ENCODE data around the gene RNF223. TPM values are rescaled to one million over a fixed set of nuclear protein-coding genes. Genes with fewer than 3 reads are reported as not detected.

Gene RNF223
- polyA plus RNA-seq, 5 donors, result 0.06 to 0.22 (median 0.13) TPM

GRCh38 chr1:1046243-1046642 is 27.9 kb downstream of the RNF223 start:
- no peak for DNase-seq

GRCh38 chr1:1045129-1045528 is 29.0 kb downstream of the RNF223 start:
- DNase-seq, result no peak

GRCh38 chr1:1044455-1045078 is 29.5 kb downstream of the RNF223 start:
- no peak for DNase-seq

- DNase-seq, result no peak
Measured at GRCh38 chr1:1043921-1044320, 30.2 kb downstream of the RNF223 start.

GRCh38 chr1:1043411-1043810 is 30.7 kb downstream of the RNF223 start:
- DNase-seq, result no peak

GRCh38 chr1:1042835-1043234 is 31.3 kb downstream of the RNF223 start:
- no peak for DNase-seq

- DNase-seq, result no peak
Measured at GRCh38 chr1:1041873-1042272, 32.2 kb downstream of the RNF223 start.

- DNase-seq, result no peak
Measured at GRCh38 chr1:1041092-1041523, 33.0 kb downstream of the RNF223 start.

GRCh38 chr1:1040004-1040991 is 33.8 kb downstream of the RNF223 start:
- peak; percentile 42 to 61 for DNase-seq

- no peak for DNase-seq
Measured at GRCh38 chr1:1039145-1039910, 34.8 kb downstream of the RNF223 start.

- DNase-seq, result no peak
Measured at GRCh38 chr1:1038694-1039093, 35.4 kb downstream of the RNF223 start.

- no peak for DNase-seq
Measured at GRCh38 chr1:1037366-1038327, 36.5 kb downstream of the RNF223 start.

- no peak for DNase-seq
Measured at GRCh38 chr1:1035291-1035943, 38.7 kb downstream of the RNF223 start.

GRCh38 chr1:1034439-1034781 is 39.7 kb downstream of the RNF223 start:
- DNase-seq, result no peak

GRCh38 chr1:1033731-1034438 is 40.2 kb downstream of the RNF223 start:
- no peak for DNase-seq

GRCh38 chr1:1033009-1033587 is 41.0 kb downstream of the RNF223 start:
- DNase-seq, result peak; percentile 80 to 83

- DNase-seq, result no peak
Measured at GRCh38 chr1:1032424-1032823, 41.7 kb downstream of the RNF223 start.

GRCh38 chr1:1031659-1032235 is 42.4 kb downstream of the RNF223 start:
- DNase-seq, result no peak

Measured in right lung (tissue), 5 donors.